Measurements from ENCODE around the gene MCC.

- TF ChIP-seq CTCF (conservative IDR thresholded peaks at IDR 0.05 in 1 of 2, IDR thresholded peaks at IDR 0.05 in 1 of 2; ENCODE audit: low read depth in 1 of 2, low read length in 2 of 2) (no peak), EZH2 (IDR thresholded peaks at IDR 0.05; ENCODE audit: low read length, missing control alignments) (no peak)
Observed at GRCh38 chr5:113259034-113259433, 229.2 kb downstream of the MCC start.
